GM13976 (cell line): ENCODE data around the gene MAPK12.

Source experiments
- DNase-seq: peaks from one replicate; pipeline ENCODE4 v3.0.0; 2012; ENCODE audit warnings: low spot score
- in situ Hi-C: fragments of 300-500 bp; cut with MboI; formaldehyde crosslinking; loops from one replicate; pipeline ENCODE4 v1.12.0; 2022; ENCODE audit warnings: low sequenced_read_pairs, mixed read lengths, inconsistent platforms; ENCODE audit not compliant: unreplicated experiment
- TF ChIP-seq, protein P1 (sequence below): IDR thresholded peaks from 2 replicates; pipeline ENCODE4 v1.5.1; 2012; ENCODE audit warnings: borderline replicate concordance, mild to moderate bottlenecking; ENCODE audit not compliant: insufficient read depth; ENCODE audit errors: extremely low read depth, missing control alignments, control extremely low read depth

MAPK12 gene

GRCh38 chr22:50281957-50282356 lies 20.5 kb upstream of the MAPK12 start:
- no peak for DNase-seq
- in situ Hi-C loops, result no loop called here
- TF ChIP-seq, protein P1, sequence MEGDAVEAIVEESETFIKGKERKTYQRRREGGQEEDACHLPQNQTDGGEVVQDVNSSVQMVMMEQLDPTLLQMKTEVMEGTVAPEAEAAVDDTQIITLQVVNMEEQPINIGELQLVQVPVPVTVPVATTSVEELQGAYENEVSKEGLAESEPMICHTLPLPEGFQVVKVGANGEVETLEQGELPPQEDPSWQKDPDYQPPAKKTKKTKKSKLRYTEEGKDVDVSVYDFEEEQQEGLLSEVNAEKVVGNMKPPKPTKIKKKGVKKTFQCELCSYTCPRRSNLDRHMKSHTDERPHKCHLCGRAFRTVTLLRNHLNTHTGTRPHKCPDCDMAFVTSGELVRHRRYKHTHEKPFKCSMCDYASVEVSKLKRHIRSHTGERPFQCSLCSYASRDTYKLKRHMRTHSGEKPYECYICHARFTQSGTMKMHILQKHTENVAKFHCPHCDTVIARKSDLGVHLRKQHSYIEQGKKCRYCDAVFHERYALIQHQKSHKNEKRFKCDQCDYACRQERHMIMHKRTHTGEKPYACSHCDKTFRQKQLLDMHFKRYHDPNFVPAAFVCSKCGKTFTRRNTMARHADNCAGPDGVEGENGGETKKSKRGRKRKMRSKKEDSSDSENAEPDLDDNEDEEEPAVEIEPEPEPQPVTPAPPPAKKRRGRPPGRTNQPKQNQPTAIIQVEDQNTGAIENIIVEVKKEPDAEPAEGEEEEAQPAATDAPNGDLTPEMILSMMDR, result no peak

GRCh38 chr22:50281384-50281760 lies 19.9 kb upstream of the MAPK12 start:
- TF ChIP-seq, protein P1, result no peak
- in situ Hi-C loops, result no loop called here
- DNase-seq, result no peak

- TF ChIP-seq, protein P1, result no peak
- no peak for DNase-seq
- in situ Hi-C loops, result no loop called here
These were observed 19.4 kb upstream of the MAPK12 start for GRCh38 chr22:50280708-50281383.

- TF ChIP-seq, protein P1, result no peak
- no peak for DNase-seq
- in situ Hi-C loops, result no loop called here
These were observed 18.7 kb upstream of the MAPK12 start for GRCh38 chr22:50280022-50280707.

DNA sequence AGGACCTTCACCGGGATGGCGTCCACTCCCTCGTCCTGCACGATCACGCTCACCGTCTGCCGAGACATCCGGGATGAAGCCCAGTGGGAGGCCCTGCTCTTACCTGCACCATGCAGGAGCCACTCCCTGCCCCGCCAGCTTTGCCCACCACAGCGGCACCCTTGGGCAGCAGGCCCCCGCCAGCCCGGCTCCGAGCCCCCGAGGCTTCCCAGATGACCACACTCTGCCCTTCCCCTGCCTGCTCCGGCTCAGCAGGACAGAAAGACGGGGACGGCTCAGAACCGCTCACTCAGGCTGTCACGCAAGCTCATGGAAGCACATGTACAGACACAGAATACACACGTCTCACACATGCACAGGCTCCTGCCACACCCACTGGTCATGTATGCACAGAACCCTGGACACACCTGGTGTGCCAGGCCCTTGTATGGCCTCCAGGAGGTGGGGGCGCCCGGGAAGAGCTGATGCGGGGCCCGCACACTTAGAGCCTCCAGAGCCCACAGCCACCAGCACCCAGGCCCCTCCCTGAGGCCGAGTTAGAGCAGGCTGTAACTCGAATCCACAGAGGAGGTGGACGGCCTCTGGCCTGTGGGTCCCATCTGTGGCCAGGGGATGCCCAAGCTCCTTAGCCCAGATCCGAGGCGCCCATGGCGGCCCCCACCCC lies 17.6 kb upstream of the MAPK12 start:
- in situ Hi-C loops, result loop anchor here (10.0 kb wide), 1 partner anchor 46 kb away; the partner anchor contains the start of gene DENND6B
- TF ChIP-seq, protein P1, result no peak
- DNase-seq, result no peak

GRCh38 chr22:50278461-50278860 lies 17.0 kb upstream of the MAPK12 start:
- TF ChIP-seq, protein P1, result no peak
- no peak for DNase-seq
- in situ Hi-C loops, result loop anchor here (10.0 kb wide), 1 partner anchor 46 kb away; the partner anchor contains the start of gene DENND6B
